Common myeloid progenitor, CD34-positive (primary cell): ENCODE data around the gene RDH16.

Experiments used
- CTCF ChIA-PET: fragments of 350-600 bp; sonication (Branson Sonifier 250); formaldehyde crosslinking; loops from one replicate; lab custom pipeline; 2021; ENCODE audit warnings: antibody characterized with exemption; lab: Charles Lee
- POLR2A ChIA-PET: fragments of 350-600 bp; sonication (Branson Sonifier 250); formaldehyde crosslinking; loops from one replicate; lab custom pipeline; 2021; ENCODE audit warnings: antibody characterized with exemption; lab: Charles Lee
- DNase-seq, 3 donors: peaks; one replicate each; pipeline versions ENCODE4 v3.0.0 to v3.0.0-alpha.2; 2013
- H3K27ac ChIP-seq, 2 experiments: 1 replicate in 1 of 2; 2 replicates in 1 of 2; pipeline ENCODE4 v1.7.0; 2013; ENCODE audit warnings: inconsistent platforms in 2 of 2, low read length in 2 of 2, mild to moderate bottlenecking in 2 of 2, low read depth in 1 of 2, moderate library complexity in 1 of 2; ENCODE audit not compliant: severe bottlenecking in 2 of 2, insufficient read depth in 1 of 2, poor library complexity in 1 of 2
- H3K27me3 ChIP-seq, 5 experiments: replicated peaks in 2 of 5; 1 replicate in 3 of 5; 2 replicates in 2 of 5; pipeline versions ENCODE4 v1.6.1 to v1.7.0; 2013; ENCODE audit warnings: low read length in 4 of 5, mild to moderate bottlenecking in 2 of 5, moderate library complexity in 2 of 5, inconsistent platforms in 1 of 5; ENCODE audit not compliant: insufficient read depth in 5 of 5, control insufficient read depth in 4 of 5
- H3K36me3 ChIP-seq, 4 experiments: 1 replicate in 2 of 4; 2 replicates in 2 of 4; pipeline versions ENCODE4 v1.6.1 to v1.7.0; 2013; ENCODE audit warnings: low read length in 3 of 4, control low read depth in 1 of 4, mild to moderate bottlenecking in 1 of 4; ENCODE audit not compliant: control insufficient read depth in 4 of 4, insufficient read depth in 4 of 4
- H3K4me1 ChIP-seq, 4 experiments: 1 replicate in 3 of 4; 2 replicates in 1 of 4; pipeline versions ENCODE4 v1.6.1 to v1.7.1; 2013; ENCODE audit warnings: low read length in 3 of 4, mild to moderate bottlenecking in 3 of 4, control low read depth in 1 of 4, inconsistent platforms in 1 of 4, moderate library complexity in 1 of 4; ENCODE audit not compliant: control insufficient read depth in 4 of 4, insufficient read depth in 4 of 4; ENCODE audit errors: control extremely low read depth in 1 of 4
- H3K4me3 ChIP-seq, 7 experiments: 1 replicate in 4 of 7; 2 replicates in 3 of 7; pipeline versions ENCODE4 v1.5.1 to v1.7.0; 2013; ENCODE audit warnings: mild to moderate bottlenecking in 7 of 7, low read length in 6 of 7, moderate library complexity in 6 of 7, inconsistent platforms in 2 of 7, low read depth in 2 of 7, control low read depth in 1 of 7; ENCODE audit not compliant: insufficient read depth in 4 of 7, control insufficient read depth in 1 of 7; ENCODE audit errors: extremely low read depth in 1 of 7
- H3K9me3 ChIP-seq, 5 experiments: 1 replicate in 4 of 5; 2 replicates in 1 of 5; pipeline versions ENCODE4 v1.6.1 to v1.7.1; 2013; ENCODE audit warnings: low read length in 4 of 5, mild to moderate bottlenecking in 2 of 5, inconsistent platforms in 1 of 5, low read depth in 1 of 5, moderate library complexity in 1 of 5; ENCODE audit not compliant: control insufficient read depth in 4 of 5, insufficient read depth in 2 of 5; ENCODE audit errors: control extremely low read depth in 1 of 5
- WGBS: methylation state at CpG from one replicate; pipeline ENCODE4 v1.1.5; 2013; ENCODE audit not compliant: insufficient coverage; 5-methylcytosine and 5-hydroxymethylcytosine counted together

Gene RDH16

DNA sequence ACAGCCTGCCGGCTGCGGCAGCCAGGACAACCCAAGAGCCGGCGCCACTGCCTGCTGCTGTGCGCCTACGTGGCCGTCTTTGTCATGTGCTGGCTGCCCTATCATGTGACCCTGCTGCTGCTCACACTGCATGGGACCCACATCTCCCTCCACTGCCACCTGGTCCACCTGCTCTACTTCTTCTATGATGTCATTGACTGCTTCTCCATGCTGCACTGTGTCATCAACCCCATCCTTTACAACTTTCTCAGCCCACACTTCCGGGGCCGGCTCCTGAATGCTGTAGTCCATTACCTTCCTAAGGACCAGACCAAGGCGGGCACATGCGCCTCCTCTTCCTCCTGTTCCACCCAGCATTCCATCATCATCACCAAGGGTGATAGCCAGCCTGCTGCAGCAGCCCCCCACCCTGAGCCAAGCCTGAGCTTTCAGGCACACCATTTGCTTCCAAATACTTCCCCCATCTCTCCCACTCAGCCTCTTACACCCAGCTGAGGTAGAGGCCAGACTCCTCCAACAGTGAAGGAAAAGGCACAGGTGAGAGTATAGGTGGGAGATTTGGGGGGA lies 38.6 kb upstream of the RDH16 start:
- Histone ChIP-seq H3K27me3 (no peaks in the 10 kb centered on the region), H3K4me1 (peaks cover 2 to 15% (median 12%) of the 10 kb centered on the region in 4 experiments), H3K9me3 (no peaks in the 10 kb centered on the region), H3K36me3 (peaks cover 2 to 26% (median 19%) of the 10 kb centered on the region in 4 experiments), H3K4me3 (no peak overlapping the region), H3K27ac (no peak overlapping the region)
- WGBS: over 99% methylated on average over 11 of the region's 11 CpGs
- DNase-seq: no peak
- ChIA-PET POLR2A (no interaction called here), CTCF (interaction anchor here (0.8 to 2.2 kb wide), 5 partner anchors 8 to 236 kb away, joined by 3 to 11 read pairs (median 6); partner anchors contain the start of gene ZBTB39)

DNA sequence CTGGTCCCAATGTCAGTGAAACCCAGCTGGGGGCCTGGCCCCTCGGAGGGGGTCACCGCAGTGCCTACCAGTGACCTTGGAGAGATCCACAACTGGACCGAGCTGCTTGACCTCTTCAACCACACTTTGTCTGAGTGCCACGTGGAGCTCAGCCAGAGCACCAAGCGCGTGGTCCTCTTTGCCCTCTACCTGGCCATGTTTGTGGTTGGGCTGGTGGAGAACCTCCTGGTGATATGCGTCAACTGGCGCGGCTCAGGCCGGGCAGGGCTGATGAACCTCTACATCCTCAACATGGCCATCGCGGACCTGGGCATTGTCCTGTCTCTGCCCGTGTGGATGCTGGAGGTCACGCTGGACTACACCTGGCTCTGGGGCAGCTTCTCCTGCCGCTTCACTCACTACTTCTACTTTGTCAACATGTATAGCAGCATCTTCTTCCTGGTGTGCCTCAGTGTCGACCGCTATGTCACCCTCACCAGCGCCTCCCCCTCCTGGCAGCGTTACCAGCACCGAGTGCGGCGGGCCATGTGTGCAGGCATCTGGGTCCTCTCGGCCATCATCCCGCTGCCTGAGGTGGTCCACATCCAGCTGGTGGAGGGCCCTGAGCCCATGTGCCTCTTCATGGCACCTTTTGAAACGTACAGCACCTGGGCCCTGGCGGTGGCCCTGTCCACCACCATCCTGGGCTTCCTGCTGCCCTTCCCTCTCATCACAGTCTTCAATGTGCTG lies 38.0 kb upstream of the RDH16 start:
- ChIA-PET CTCF (interaction anchor here (1.3 to 2.7 kb wide), 5 partner anchors 9 to 188 kb away, joined by 3 to 18 read pairs (median 6); partner anchors contain the start of gene ZBTB39), POLR2A (no interaction called here)
- H3K36me3 ChIP-seq: peaks cover under 1 to 20% (median 13%) of the 10 kb centered on the region in 4 experiments
- 96% methylated on average over 25 of the region's 26 CpGs for WGBS
- H3K27ac ChIP-seq: no peak overlapping the region
- no peak overlapping the region for H3K4me3 ChIP-seq
- no peaks in the 10 kb centered on the region for H3K9me3 ChIP-seq
- DNase-seq: no peak
- peaks cover 2 to 21% (median 18%) of the 10 kb centered on the region in 4 experiments for H3K4me1 ChIP-seq
- H3K27me3 ChIP-seq: no peaks in the 10 kb centered on the region

DNA sequence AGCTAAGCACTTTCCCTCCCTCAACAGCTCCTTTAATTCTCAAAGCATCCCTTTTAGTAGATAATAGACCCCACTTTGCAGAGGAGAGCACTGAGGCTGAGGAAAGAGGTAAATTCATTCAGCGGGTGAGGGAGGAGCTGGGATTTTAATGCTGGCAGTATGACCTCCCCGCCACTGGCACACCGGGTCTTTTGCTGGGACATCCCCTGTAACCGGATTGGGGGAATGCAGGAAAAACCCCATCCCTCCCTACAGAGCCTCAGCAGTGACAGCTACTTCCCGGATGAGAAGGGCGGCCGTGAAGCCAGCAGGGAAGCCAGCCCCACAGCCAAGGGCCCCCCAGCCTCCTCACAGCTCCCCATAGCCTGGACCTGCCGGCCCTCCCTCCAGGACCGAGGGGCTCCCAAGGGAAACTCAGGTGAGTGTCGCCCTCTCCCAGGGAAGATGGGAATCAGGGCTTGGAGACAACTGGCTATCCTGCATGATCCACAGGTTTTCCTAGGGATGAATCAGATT lies 36.9 kb upstream of the RDH16 start:
- H3K4me1 ChIP-seq: peaks cover 2 to 27% (median 20%) of the 10 kb centered on the region in 4 experiments
- no peaks in the 10 kb centered on the region for H3K27me3 ChIP-seq
- H3K36me3 ChIP-seq: peaks cover 0 to 11% (median 6%) of the 10 kb centered on the region in 4 experiments
- no peak for DNase-seq
- ChIA-PET CTCF (interaction anchor here (0.6 to 2.7 kb wide), 9 partner anchors 8 to 408 kb away, joined by 3 to 18 read pairs (median 4); partner anchors contain the start of gene ZBTB39), POLR2A (no interaction called here)
- no peaks in the 10 kb centered on the region for H3K9me3 ChIP-seq
- no peak overlapping the region for H3K4me3 ChIP-seq
- WGBS: 100% methylated on average over 4 of the region's 10 CpGs
- no peak overlapping the region for H3K27ac ChIP-seq

DNA sequence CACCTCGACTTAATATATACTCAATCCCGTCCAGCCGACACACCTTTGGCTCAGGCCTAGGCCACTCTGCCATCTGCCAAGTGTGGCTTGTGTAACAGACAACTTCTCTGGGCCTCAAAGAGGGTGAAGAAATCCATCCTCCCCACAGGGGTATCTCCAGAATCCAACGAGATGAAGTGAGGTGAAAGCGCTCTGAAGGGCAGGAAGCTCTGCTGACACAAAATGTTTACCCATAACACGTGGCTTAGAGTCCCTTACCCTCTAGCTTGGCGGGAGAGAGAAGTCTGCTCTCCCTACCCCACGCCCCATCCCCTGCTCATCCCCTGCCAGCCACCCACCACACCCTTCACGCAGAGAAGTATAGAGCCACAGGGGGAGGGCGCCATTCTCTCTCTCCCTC lies 35.9 kb upstream of the RDH16 start:
- no peak for DNase-seq
- peaks cover 0 to 8% (median 3%) of the 10 kb centered on the region in 4 experiments for H3K36me3 ChIP-seq
- ChIA-PET POLR2A (no interaction called here), CTCF (interaction anchor here (1.4 to 2.7 kb wide), 4 partner anchors 12 to 235 kb away, joined by 4 to 18 read pairs (median 4); partner anchors contain the start of gene ZBTB39)
- no peaks in the 10 kb centered on the region for H3K9me3 ChIP-seq
- H3K4me3 ChIP-seq: no peak overlapping the region
- H3K27ac ChIP-seq: no peak overlapping the region
- H3K27me3 ChIP-seq: no peaks in the 10 kb centered on the region
- peaks cover 5 to 36% (median 23%) of the 10 kb centered on the region in 4 experiments for H3K4me1 ChIP-seq
- 29% methylated on average over 4 of the region's 10 CpGs for WGBS

DNA sequence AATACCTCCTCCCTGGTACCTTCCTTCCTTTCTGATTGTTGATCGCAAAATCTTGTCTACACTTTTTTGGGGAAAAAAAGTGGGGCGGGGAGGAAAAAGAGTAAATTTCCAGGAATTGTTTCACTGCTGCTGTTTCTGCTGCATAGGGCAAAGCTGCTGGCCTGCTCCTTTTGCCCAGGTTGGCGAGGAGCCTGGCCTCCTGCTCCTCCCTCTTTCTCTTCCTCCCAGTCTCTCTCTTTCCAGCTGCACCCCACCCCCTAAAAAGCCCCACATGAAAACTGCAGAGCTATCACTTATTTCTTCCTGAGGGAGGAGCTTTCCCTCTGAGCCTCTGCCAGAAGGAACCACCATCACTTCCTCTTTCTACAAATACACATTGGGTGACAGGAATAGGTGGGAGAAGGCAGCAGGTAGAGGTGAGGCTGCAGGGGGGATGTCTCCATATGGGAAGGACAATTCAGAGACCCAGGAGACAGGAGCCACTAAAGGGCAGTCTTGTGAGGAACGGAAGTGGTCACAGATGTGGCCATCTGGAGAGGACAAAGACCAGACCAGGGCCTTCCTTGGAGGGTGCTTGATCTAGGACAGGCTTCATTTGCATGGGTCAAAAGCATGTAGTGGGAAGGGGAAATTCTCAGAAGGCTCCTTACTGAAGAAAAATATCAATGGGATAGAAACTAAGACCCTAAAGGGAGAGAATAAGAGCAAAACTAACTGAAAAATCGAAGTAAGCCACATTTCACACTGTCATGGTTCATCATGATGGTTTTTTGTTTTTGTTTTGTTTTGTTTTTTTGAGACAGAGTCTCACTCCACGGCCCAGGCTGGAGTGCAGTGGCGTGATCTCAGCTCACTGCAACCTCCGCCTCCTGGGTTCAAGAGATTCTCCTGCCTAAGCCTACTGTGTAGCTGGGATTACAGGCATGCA lies 34.2 kb upstream of the RDH16 start:
- Histone ChIP-seq H3K36me3 (peaks cover 0 to 8% (median 1%) of the 10 kb centered on the region in 4 experiments), H3K4me3 (peak overlapping the region in 5 of 7 experiments; percentile 3 to 47 (median 29)), H3K4me1 (peaks cover 5 to 54% (median 40%) of the 10 kb centered on the region in 4 experiments), H3K27ac (peak overlapping the region in 1 of 2 experiments; percentile 11), H3K27me3 (no peaks in the 10 kb centered on the region), H3K9me3 (no peaks in the 10 kb centered on the region)
- peak; percentile 48 to 72 (median 60) for DNase-seq
- 68% methylated on average over 4 of the region's 8 CpGs for WGBS
- ChIA-PET CTCF (interaction anchor here (0.8 to 2.5 kb wide), 5 partner anchors 10 to 275 kb away, joined by 3 to 17 read pairs (median 3); no protein-coding TSS in a partner anchor), POLR2A (interaction anchor here (0.6 to 0.7 kb wide), 2 partner anchors 14 to 238 kb away, joined by 3 to 5 read pairs; no protein-coding TSS in a partner anchor)

DNA sequence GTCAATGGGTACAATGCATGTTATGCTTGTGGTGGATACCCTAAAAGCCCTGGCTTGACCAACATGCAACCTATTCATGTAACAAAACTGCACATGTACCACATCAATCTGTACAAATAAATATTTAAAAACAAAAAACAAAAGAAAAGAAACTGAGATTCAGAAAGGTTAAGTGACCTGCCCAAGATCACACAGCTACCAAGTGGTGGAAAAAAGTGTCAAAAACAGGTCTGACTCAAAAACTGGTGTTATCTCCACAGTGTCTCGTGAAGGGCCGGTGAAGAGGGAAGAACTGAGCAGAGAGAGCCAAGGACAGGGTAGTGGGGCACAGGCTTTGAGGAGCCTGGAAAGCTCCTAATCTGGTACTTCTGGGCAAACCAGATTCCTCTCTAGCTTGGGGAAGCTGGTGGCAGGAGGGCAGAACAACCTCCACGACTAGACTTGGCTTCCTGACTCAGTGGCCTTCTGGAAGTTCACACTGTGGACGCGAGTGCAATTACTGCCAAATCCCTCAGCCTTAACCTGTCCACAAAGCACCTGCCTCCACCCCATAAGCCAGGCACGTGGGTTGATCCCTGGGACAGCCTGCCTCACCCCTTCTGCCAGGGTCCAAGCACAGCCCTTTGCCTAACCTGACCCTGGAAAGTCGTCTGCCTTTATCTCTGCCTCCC lies 33.4 kb upstream of the RDH16 start:
- 24% methylated on average over 4 of the region's 7 CpGs for WGBS
- DNase-seq: no peak
- Histone ChIP-seq H3K27me3 (no peaks in the 10 kb centered on the region), H3K27ac (peak overlapping the region in 1 of 2 experiments; percentile 11), H3K36me3 (peaks cover 0 to 3% (median 1%) of the 10 kb centered on the region in 4 experiments), H3K9me3 (no peaks in the 10 kb centered on the region), H3K4me1 (peaks cover 5 to 55% (median 41%) of the 10 kb centered on the region in 4 experiments), H3K4me3 (peak overlapping the region in 5 of 7 experiments; percentile 3 to 47 (median 29))
- ChIA-PET CTCF (interaction anchor here (0.8 to 2.5 kb wide), 4 partner anchors 11 to 274 kb away, joined by 3 to 17 read pairs (median 7); no protein-coding TSS in a partner anchor), POLR2A (no interaction called here)
